Measurements from ENCODE around the gene EXOC5.

EXOC5 gene

GRCh38 chr14:57254884-57255283 is 13.8 kb downstream of the EXOC5 start:
- Histone ChIP-seq H3K4me2 (no peak overlapping the region), H4K20me1 (ENCODE audit: insufficient read depth) (no peaks in the 10 kb centered on the region), H3K9ac (no peak overlapping the region), H3K4me1 (ENCODE audit: low read depth, poor library complexity, severe bottlenecking) (no peaks in the 10 kb centered on the region), H2AFZ (ENCODE audit: low read depth) (no peak overlapping the region), H3K27ac (no peak overlapping the region), H3K36me3 (ENCODE audit: insufficient read depth) (no peaks in the 10 kb centered on the region), H3K27me3 (ENCODE audit: insufficient read depth, low read depth) (no peaks in the 10 kb centered on the region), H3K79me2 (ENCODE audit: insufficient read depth, low read depth) (peaks cover 10% of the 10 kb centered on the region; the same call in 1 of the 2 replicates), H3K4me3 (IDR thresholded peaks at IDR 0.05; ENCODE audit: insufficient read depth, low read depth, low read length) (no peak overlapping the region)
- no peak for TF ChIP-seq CTCF (conservative IDR thresholded peaks at IDR 0.05; ENCODE audit: low read depth, low read length)

DNA sequence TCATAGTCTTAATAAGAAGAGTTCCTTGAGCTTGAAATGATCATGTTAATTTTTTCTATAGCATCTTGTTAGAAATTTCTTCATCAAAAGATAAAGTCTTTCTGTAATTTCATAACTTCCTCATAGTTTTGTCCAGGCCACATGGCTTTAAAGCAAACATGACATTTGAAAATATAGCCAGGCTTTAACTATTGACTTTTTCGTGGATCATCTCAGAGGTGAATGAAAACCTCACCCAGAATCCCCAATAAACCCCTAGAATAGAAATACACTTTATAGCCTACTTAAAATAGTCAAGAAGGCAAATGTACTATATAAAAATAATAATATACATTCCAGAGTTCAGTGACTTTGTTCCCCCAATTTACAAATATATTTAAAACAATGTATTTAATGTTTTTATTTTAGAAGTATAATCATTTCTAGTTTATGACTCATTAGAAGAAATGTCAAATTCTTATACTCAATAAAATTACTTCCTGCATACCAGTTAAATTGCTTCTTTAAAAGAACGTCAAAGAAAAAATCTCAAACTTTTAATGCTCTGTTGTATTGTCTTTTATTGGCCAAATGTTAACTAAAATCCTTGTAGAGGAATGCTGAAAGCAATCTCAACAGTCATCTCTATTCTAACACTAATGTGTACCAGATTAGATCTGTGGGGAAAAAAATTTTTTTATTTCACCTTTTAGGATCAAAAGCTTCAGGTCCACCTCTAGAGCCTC is 21.6 kb downstream of the EXOC5 start:
- TF ChIP-seq CTCF (conservative IDR thresholded peaks at IDR 0.05; ENCODE audit: low read depth, low read length) = no peak
- Histone ChIP-seq H3K27ac (no peak overlapping the region), H2AFZ (ENCODE audit: low read depth) (no peak overlapping the region), H3K27me3 (ENCODE audit: insufficient read depth, low read depth) (no peaks in the 10 kb centered on the region), H4K20me1 (ENCODE audit: insufficient read depth) (no peaks in the 10 kb centered on the region), H3K4me1 (ENCODE audit: low read depth, poor library complexity, severe bottlenecking) (no peaks in the 10 kb centered on the region), H3K4me2 (no peak overlapping the region), H3K4me3 (IDR thresholded peaks at IDR 0.05; ENCODE audit: insufficient read depth, low read depth, low read length) (no peak overlapping the region), H3K9ac (no peak overlapping the region), H3K79me2 (ENCODE audit: insufficient read depth, low read depth) (peaks cover 10% of the 10 kb centered on the region; the same call in 1 of the 2 replicates), H3K36me3 (ENCODE audit: insufficient read depth) (no peaks in the 10 kb centered on the region)

GRCh38 chr14:57245941-57246340 is 22.8 kb downstream of the EXOC5 start:
- Histone ChIP-seq H3K4me3 (IDR thresholded peaks at IDR 0.05; ENCODE audit: insufficient read depth, low read depth, low read length) (no peak overlapping the region), H3K4me2 (no peak overlapping the region), H3K79me2 (ENCODE audit: insufficient read depth, low read depth) (peaks cover 3% of the 10 kb centered on the region; the same call in 1 of the 2 replicates), H3K9ac (no peak overlapping the region), H4K20me1 (ENCODE audit: insufficient read depth) (no peaks in the 10 kb centered on the region), H2AFZ (ENCODE audit: low read depth) (no peak overlapping the region), H3K27me3 (ENCODE audit: insufficient read depth, low read depth) (no peaks in the 10 kb centered on the region), H3K27ac (no peak overlapping the region), H3K4me1 (ENCODE audit: low read depth, poor library complexity, severe bottlenecking) (no peaks in the 10 kb centered on the region), H3K36me3 (ENCODE audit: insufficient read depth) (no peaks in the 10 kb centered on the region)
- no peak for TF ChIP-seq CTCF (conservative IDR thresholded peaks at IDR 0.05; ENCODE audit: low read depth, low read length)

DNA sequence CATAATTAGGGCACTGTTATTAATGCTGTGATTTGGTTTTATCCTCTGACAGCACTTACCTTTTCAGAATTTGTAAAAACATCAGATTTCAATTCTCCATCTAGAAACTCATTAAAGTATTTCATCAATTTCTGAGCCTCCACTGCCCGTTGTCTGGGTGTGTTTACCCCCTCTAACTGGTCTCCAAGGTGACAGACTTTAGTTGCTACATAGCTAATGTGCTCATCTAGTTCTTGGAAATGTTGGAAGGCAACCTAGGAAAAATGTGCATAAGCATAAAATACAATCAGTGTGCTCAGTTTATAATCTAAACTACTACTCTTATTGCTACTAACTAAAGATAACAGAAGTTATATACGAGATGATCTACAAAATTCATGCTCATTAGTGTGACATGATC is 24.6 kb downstream of the EXOC5 start:
- Histone ChIP-seq H3K4me1 (ENCODE audit: low read depth, poor library complexity, severe bottlenecking) (no peaks in the 10 kb centered on the region), H3K36me3 (ENCODE audit: insufficient read depth) (no peaks in the 10 kb centered on the region), H3K4me2 (no peak overlapping the region), H3K79me2 (ENCODE audit: insufficient read depth, low read depth) (no peaks in the 10 kb centered on the region), H2AFZ (ENCODE audit: low read depth) (no peak overlapping the region), H3K27me3 (ENCODE audit: insufficient read depth, low read depth) (no peaks in the 10 kb centered on the region), H3K4me3 (IDR thresholded peaks at IDR 0.05; ENCODE audit: insufficient read depth, low read depth, low read length) (no peak overlapping the region), H4K20me1 (ENCODE audit: insufficient read depth) (no peaks in the 10 kb centered on the region), H3K9ac (no peak overlapping the region), H3K27ac (no peak overlapping the region)
- no peak for TF ChIP-seq CTCF (conservative IDR thresholded peaks at IDR 0.05; ENCODE audit: low read depth, low read length)
